Endothelial cell of umbilical vein (primary cell): ENCODE results near the gene PACS1. TPM values are rescaled to one million over a fixed set of nuclear protein-coding genes. Genes with fewer than 3 reads are reported as not detected.

Experiments
- BruUV-seq: library from RNA; stranded (reverse); fragments of 400-500 nt; replicated peaks from 2 replicates; lab custom pipeline; 2021; lab: Mats Ljungman, UMichigan
- CTCF ChIA-PET: fragments of 300-600, 350-600 bp; sonication (Branson Sonifier 250); formaldehyde crosslinking; loops from one replicate; lab custom pipeline; 2021; ENCODE audit warnings: antibody characterized with exemption, inconsistent platforms; lab: Charles Lee
- POLR2A ChIA-PET: fragments of 300-600, 350-600 bp; sonication (Branson Sonifier 250); formaldehyde crosslinking; loops from one replicate; lab custom pipeline; 2021; ENCODE audit warnings: antibody characterized with exemption, inconsistent platforms; lab: Charles Lee
- DNase-seq: peaks from one replicate; pipeline ENCODE4 v3.0.0-alpha.2; 2011; ENCODE audit warnings: low read depth, low spot score
- FAIRE-seq: peaks from 2 replicates; lab custom pipeline; 2011; peaks lifted over from hg19 to GRCh38; lab: Jason Lieb, UNC
- H2AFZ ChIP-seq: 2 replicates; pipeline ENCODE4 v1.6.0; 2012; ENCODE audit warnings: low read depth, low read length, control low read depth, inconsistent platforms
- H3K27ac ChIP-seq: 2 replicates; pipeline ENCODE4 v1.5.1; 2011; ENCODE audit warnings: low read depth, mild to moderate bottlenecking, control low read depth, low read length, moderate library complexity; ENCODE audit not compliant: insufficient read depth
- H3K27me3 ChIP-seq, 2 experiments: 2 replicates each; pipeline versions ENCODE4 v1.6.0 to v1.6.1; 2011; ENCODE audit warnings: low read length in 2 of 2, mixed read lengths in 1 of 2; ENCODE audit not compliant: control insufficient read depth in 2 of 2, insufficient read depth in 2 of 2
- H3K36me3 ChIP-seq, 2 experiments: 2 replicates in 1 of 2; 3 replicates in 1 of 2; pipeline ENCODE4 v1.5.1; 2011; ENCODE audit warnings: low read length in 2 of 2, mild to moderate bottlenecking in 1 of 2, moderate library complexity in 1 of 2; ENCODE audit not compliant: control insufficient read depth in 2 of 2, insufficient read depth in 2 of 2; ENCODE audit errors: extremely low read depth in 1 of 2
- H3K4me1 ChIP-seq: 3 replicates; pipeline ENCODE4 v1.5.1; 2011; ENCODE audit warnings: mild to moderate bottlenecking, low read length; ENCODE audit not compliant: control insufficient read depth, insufficient read depth; ENCODE audit errors: extremely low read depth
- H3K4me2 ChIP-seq: 2 replicates; pipeline ENCODE4 v1.6.1; 2011; ENCODE audit warnings: low read length, control low read depth, mixed read lengths; ENCODE audit not compliant: insufficient read depth
- H3K4me3 ChIP-seq, 3 experiments: fragments of 200-600 bp in 1 of 3; sonication (generic), shearing (Covaris generic) in 1 of 3; replicated peaks in 1 of 3; 2 replicates each; pipeline ENCODE4 v1.5.1; 2011 to 2016; ENCODE audit warnings: control low read depth in 3 of 3, low read length in 3 of 3, mild to moderate bottlenecking in 2 of 3, inconsistent platforms in 1 of 3, low read depth in 1 of 3, moderate library complexity in 1 of 3; ENCODE audit not compliant: insufficient read depth in 1 of 3
- H3K79me2 ChIP-seq: 2 replicates; pipeline ENCODE4 v1.6.0; 2012; ENCODE audit warnings: low read length, inconsistent platforms; ENCODE audit not compliant: control insufficient read depth, insufficient read depth
- H3K9ac ChIP-seq: replicated peaks from 2 replicates; pipeline ENCODE3; 2011; ENCODE audit warnings: low read length, control low read depth; ENCODE audit not compliant: insufficient read depth; ENCODE audit errors: extremely low read depth
- H3K9me1 ChIP-seq: replicated peaks from 3 replicates; pipeline ENCODE4 v1.6.0; 2011; ENCODE audit warnings: mild to moderate bottlenecking, low read length; ENCODE audit not compliant: control insufficient read depth, insufficient read depth; ENCODE audit errors: extremely low read depth
- H3K9me3 ChIP-seq: replicated peaks from 2 replicates; pipeline ENCODE4 v1.5.1; 2012; ENCODE audit warnings: low read length, inconsistent platforms; ENCODE audit not compliant: control insufficient read depth, insufficient read depth
- H4K20me1 ChIP-seq: replicated peaks from 2 replicates; pipeline ENCODE3; 2011; ENCODE audit warnings: mild to moderate bottlenecking, low read length; ENCODE audit not compliant: control insufficient read depth, insufficient read depth; ENCODE audit errors: extremely low read depth
- EZH2 ChIP-seq: IDR thresholded peaks from 2 replicates; pipeline ENCODE4 v1.6.1; 2012; ENCODE audit warnings: borderline replicate concordance, low read depth, mild to moderate bottlenecking, moderate library complexity, low read length, inconsistent platforms; ENCODE audit not compliant: severe bottlenecking
- FOS ChIP-seq: IDR thresholded peaks from 2 replicates; pipeline ENCODE4 v1.6.1; 2011; ENCODE audit warnings: mild to moderate bottlenecking, low read length, moderate library complexity, borderline replicate concordance; ENCODE audit not compliant: insufficient read depth
- GATA2 ChIP-seq: IDR thresholded peaks from 2 replicates; pipeline ENCODE4 v1.7.0; 2011; ENCODE audit warnings: low read depth, mild to moderate bottlenecking, moderate library complexity, mixed read lengths, low read length; ENCODE audit not compliant: insufficient read length, insufficient read depth
- JUN ChIP-seq: IDR thresholded peaks from 2 replicates; pipeline ENCODE4 v1.6.1; 2011; ENCODE audit warnings: borderline replicate concordance, low read depth; ENCODE audit not compliant: insufficient read length, insufficient read depth
- MYC ChIP-seq: IDR thresholded peaks from one replicate; pipeline ENCODE4 v1.6.1; 2011; ENCODE audit warnings: mild to moderate bottlenecking, low read depth, low read length
- POLR2A ChIP-seq: IDR thresholded peaks from 2 replicates; pipeline ENCODE4 v1.6.1; 2012; ENCODE audit warnings: low read depth, mild to moderate bottlenecking, control low read depth, low read length
- POLR2AphosphoS5 ChIP-seq: IDR thresholded peaks from 2 replicates; pipeline ENCODE4 v1.6.1; 2012; ENCODE audit warnings: low read depth, mild to moderate bottlenecking, control low read depth, low read length, moderate library complexity; ENCODE audit not compliant: insufficient read depth
- dilution Hi-C: fragments of 300-500 bp; cut with MboI; formaldehyde crosslinking; loops from one replicate; pipeline ENCODE4 v1.15.0; 2019; ENCODE audit warnings: low sequenced_read_pairs; ENCODE audit not compliant: extremely low pct_ligation_motif_present
- intact Hi-C: fragments of 100-400 bp; cut with micrococcal nuclease; formaldehyde crosslinking; loops from one replicate; pipeline ENCODE4 v1.10.0; 2022
- polyA plus RNA-seq, 4 experiments: library from polyadenylated mRNA; depleted of rRNA in 3 of 4; stranded (reverse) in 3 of 4; unstranded in 1 of 4; fragments of >200 nt; gene quantifications; 2 replicates each; pipeline versions ENCODE4 v1.2.1 to v1.2.3, GENCODE V29; 2011 to 2012; ENCODE audit warnings: missing spikeins in 1 of 4
- total RNA-seq: library from RNA; stranded (reverse); gene quantifications from 2 replicates; pipeline ENCODE4 v1.2.3, GENCODE V29; 2021
- TF ChIP-seq, protein P1 (sequence below), 2 donors: IDR thresholded peaks; 1 replicate in 1 of 2; 2 replicates in 1 of 2; pipeline ENCODE4 v1.5.1; 2011; ENCODE audit warnings: low read length in 2 of 2, mild to moderate bottlenecking in 2 of 2, moderate library complexity in 2 of 2, control low read depth in 1 of 2, inconsistent platforms in 1 of 2, low read depth in 1 of 2; ENCODE audit not compliant: insufficient read depth in 1 of 2; ENCODE audit errors: extremely low read depth in 1 of 2
- TF ChIP-seq, protein P2 (sequence below): IDR thresholded peaks from 2 replicates; pipeline ENCODE4 v1.6.1; 2011; ENCODE audit not compliant: insufficient read depth, insufficient read length

Gene PACS1
- total and polyA plus RNA-seq, 2 donors (not counting 3 experiments of a cell fraction or from before 2014, with no cell fraction given): 26.4 to 64.4 TPM

DNA sequence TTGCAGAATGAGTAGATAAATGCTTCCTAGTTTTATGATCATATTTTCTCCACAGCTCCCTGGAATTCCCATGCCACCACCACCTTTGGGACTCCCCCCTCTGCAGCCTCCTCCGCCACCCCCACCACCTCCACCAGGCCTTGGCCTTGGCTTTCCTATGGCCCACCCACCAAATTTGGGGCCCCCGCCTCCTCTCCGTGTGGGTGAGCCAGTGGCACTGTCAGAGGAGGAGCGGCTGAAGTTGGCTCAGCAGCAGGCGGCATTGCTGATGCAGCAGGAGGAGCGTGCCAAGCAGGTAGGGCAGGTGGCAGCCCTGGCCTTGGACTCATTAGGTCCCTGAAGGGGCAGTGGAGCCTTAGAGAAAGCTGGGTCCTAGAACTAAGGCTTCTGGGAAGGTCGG lies 15.1 kb upstream of the PACS1 start:
- BruUV-seq: no TSS peak
- no peaks in the 10 kb centered on the region for H3K9me3 ChIP-seq
- CTCF ChIA-PET: interaction anchor here (2.2 kb wide), 1 partner anchor 10 kb away, joined by 9 read pairs; no protein-coding TSS in a partner anchor
- H3K4me2 ChIP-seq: no peak overlapping the region
- H3K36me3 ChIP-seq: peaks cover 30 to 44% of the 10 kb centered on the region in 2 experiments
- no peak overlapping the region for H3K27ac ChIP-seq
- H3K9ac ChIP-seq: no peak overlapping the region
- no peaks in the 10 kb centered on the region for H3K9me1 ChIP-seq
- H3K4me3 ChIP-seq: no peak overlapping the region
- intact Hi-C loops (no loop called here), dilution Hi-C loops (no loop called here)
- FAIRE-seq (no peak), DNase-seq (no peak)
- no peaks in the 10 kb centered on the region for H3K27me3 ChIP-seq
- peaks cover 14% of the 10 kb centered on the region for H3K4me1 ChIP-seq
- POLR2A ChIA-PET: no interaction called here
- TF ChIP-seq EZH2: no peak
- no peak for TF ChIP-seq GATA2
- no peak for TF ChIP-seq POLR2A
- TF ChIP-seq, protein P1, sequence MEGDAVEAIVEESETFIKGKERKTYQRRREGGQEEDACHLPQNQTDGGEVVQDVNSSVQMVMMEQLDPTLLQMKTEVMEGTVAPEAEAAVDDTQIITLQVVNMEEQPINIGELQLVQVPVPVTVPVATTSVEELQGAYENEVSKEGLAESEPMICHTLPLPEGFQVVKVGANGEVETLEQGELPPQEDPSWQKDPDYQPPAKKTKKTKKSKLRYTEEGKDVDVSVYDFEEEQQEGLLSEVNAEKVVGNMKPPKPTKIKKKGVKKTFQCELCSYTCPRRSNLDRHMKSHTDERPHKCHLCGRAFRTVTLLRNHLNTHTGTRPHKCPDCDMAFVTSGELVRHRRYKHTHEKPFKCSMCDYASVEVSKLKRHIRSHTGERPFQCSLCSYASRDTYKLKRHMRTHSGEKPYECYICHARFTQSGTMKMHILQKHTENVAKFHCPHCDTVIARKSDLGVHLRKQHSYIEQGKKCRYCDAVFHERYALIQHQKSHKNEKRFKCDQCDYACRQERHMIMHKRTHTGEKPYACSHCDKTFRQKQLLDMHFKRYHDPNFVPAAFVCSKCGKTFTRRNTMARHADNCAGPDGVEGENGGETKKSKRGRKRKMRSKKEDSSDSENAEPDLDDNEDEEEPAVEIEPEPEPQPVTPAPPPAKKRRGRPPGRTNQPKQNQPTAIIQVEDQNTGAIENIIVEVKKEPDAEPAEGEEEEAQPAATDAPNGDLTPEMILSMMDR (IDR thresholded peaks at IDR 0.05; ENCODE audit: extremely low read depth in 1 of 2, insufficient read depth in 1 of 2, low read depth in 1 of 2, low read length in 2 of 2): no peak
- TF ChIP-seq POLR2AphosphoS5: no peak
- TF ChIP-seq JUN: no peak
- TF ChIP-seq FOS: no peak
- TF ChIP-seq MYC: no peak
- TF ChIP-seq, protein P2, sequence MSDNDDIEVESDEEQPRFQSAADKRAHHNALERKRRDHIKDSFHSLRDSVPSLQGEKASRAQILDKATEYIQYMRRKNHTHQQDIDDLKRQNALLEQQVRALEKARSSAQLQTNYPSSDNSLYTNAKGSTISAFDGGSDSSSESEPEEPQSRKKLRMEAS: no peak
- H2AFZ ChIP-seq: no peak overlapping the region
- H3K79me2 ChIP-seq: peaks cover 28% of the 10 kb centered on the region
- H4K20me1 ChIP-seq: no peaks in the 10 kb centered on the region
